OCI-LY7 (cell line): ENCODE measurements around the gene ELL2. TPM values are rescaled to one million over a fixed set of nuclear protein-coding genes. Genes with fewer than 3 reads are reported as not detected.

ENCODE experiments used
- BruUV-seq: library from RNA; stranded (reverse); fragments of 400-500 nt; replicated peaks from 2 replicates; lab custom pipeline; 2021; lab: Mats Ljungman, UMichigan
- CTCF ChIA-PET: fragments of 300-600 bp; sonication (Branson Sonifier 250); formaldehyde crosslinking; loops from one replicate; lab custom pipeline; 2022; ENCODE audit warnings: antibody characterized with exemption; ENCODE audit not compliant: unreplicated experiment; lab: Charles Lee
- POLR2A ChIA-PET: fragments of 300-600 bp; sonication (Branson Sonifier 250); formaldehyde crosslinking; loops from one replicate; lab custom pipeline; 2022; ENCODE audit warnings: antibody characterized with exemption; lab: Charles Lee
- DNase-seq: peaks from one replicate; pipeline ENCODE4 v3.0.0-alpha.2; 2015; ENCODE audit warnings: low spot score
- H2AFZ ChIP-seq: fragments of 200-600 bp; sonication (generic), shearing (Covaris generic); 2 replicates; pipeline ENCODE4 v1.6.1; 2014; ENCODE audit warnings: mild to moderate bottlenecking, antibody characterized with exemption, low read length, moderate library complexity
- H3K27ac ChIP-seq: fragments of 200-600 bp; sonication (generic); 2 replicates; pipeline ENCODE4 v1.5.1; 2014; ENCODE audit warnings: mixed run types, low read depth, mild to moderate bottlenecking, moderate library complexity, low read length, inconsistent platforms; ENCODE audit not compliant: poor library complexity, severe bottlenecking
- H3K36me3 ChIP-seq: fragments of 200-600 bp; sonication (generic); 2 replicates; pipeline ENCODE4 v1.6.1; 2014; ENCODE audit warnings: mild to moderate bottlenecking, antibody characterized with exemption, low read length, moderate library complexity, mixed read lengths; ENCODE audit not compliant: insufficient read depth
- H3K4me1 ChIP-seq: fragments of 200-600 bp; sonication (generic); 2 replicates; pipeline ENCODE4 v1.5.1; 2014; ENCODE audit warnings: mild to moderate bottlenecking, low read length; ENCODE audit not compliant: insufficient read depth, poor library complexity, severe bottlenecking
- H3K4me2 ChIP-seq: fragments of 200-600 bp; sonication (generic); 2 replicates; pipeline ENCODE4 v1.6.1; 2014; ENCODE audit warnings: mild to moderate bottlenecking, low read length
- H3K4me3 ChIP-seq: fragments of 200-600 bp; sonication (generic); 2 replicates; pipeline ENCODE4 v1.5.1; 2014; ENCODE audit warnings: mild to moderate bottlenecking, low read depth, low read length; ENCODE audit not compliant: poor library complexity, severe bottlenecking
- H3K79me2 ChIP-seq: fragments of 200-600 bp; sonication (generic); 2 replicates; pipeline ENCODE4 v1.6.1; 2016; ENCODE audit warnings: low read depth, mild to moderate bottlenecking, low read length, moderate library complexity, mixed read lengths; ENCODE audit not compliant: insufficient read depth
- H3K9me2 ChIP-seq: fragments of 200-600 bp; sonication (generic); 2 replicates; pipeline ENCODE4 v1.6.1; 2016; ENCODE audit warnings: mild to moderate bottlenecking, low read length, mixed read lengths; ENCODE audit not compliant: insufficient read depth
- H3K9me3 ChIP-seq: fragments of 200-600 bp; sonication (generic); 2 replicates; pipeline ENCODE4 v1.6.1; 2014; ENCODE audit warnings: mild to moderate bottlenecking, mixed run types, low read length, mixed read lengths
- H4K20me1 ChIP-seq: fragments of 200-600 bp; sonication (generic); 2 replicates; pipeline ENCODE4 v1.6.1; 2014; ENCODE audit warnings: mild to moderate bottlenecking, antibody characterized with exemption, low read length, moderate library complexity, mixed read lengths; ENCODE audit not compliant: insufficient read depth
- CTCF ChIP-seq: fragments of 200-600 bp; sonication (generic); conservative IDR thresholded peaks from 2 replicates; pipeline ENCODE4 v1.5.1; 2014; ENCODE audit warnings: mild to moderate bottlenecking, antibody characterized with exemption, low read length, moderate library complexity, mixed read lengths
- EZH2phosphoT487 ChIP-seq: fragments of 200-600 bp; sonication (generic); IDR thresholded peaks from 2 replicates; pipeline ENCODE4 v1.6.1; 2018; ENCODE audit warnings: low read depth, borderline replicate concordance, mild to moderate bottlenecking, mixed run types, antibody characterized with exemption, low read length, moderate library complexity, mixed read lengths
- intact Hi-C: fragments of 100-400 bp; cut with micrococcal nuclease; formaldehyde crosslinking; loops from one replicate; pipeline ENCODE4 v1.10.0; 2022; ENCODE audit not compliant: unreplicated experiment
- total RNA-seq, 2 experiments: library from RNA; depleted of rRNA in 1 of 2; stranded (reverse); fragments of >200 nt in 1 of 2; shearing (Covaris generic) in 1 of 2; gene quantifications; 2 replicates each; pipeline ENCODE4 v1.2.3, GENCODE V29; 2014 to 2022

ELL2 gene
- total RNA-seq, 2 experiments from 2014 or later: 0.98 to 4.7 TPM

GRCh38 chr5:95942414-95942813 lies 19.2 kb downstream of the ELL2 start:
- no peak for TF ChIP-seq EZH2phosphoT487
- no peak for TF ChIP-seq CTCF
- intact Hi-C loops: no loop called here
- Histone ChIP-seq H3K79me2 (no peaks in the 10 kb centered on the region), H3K4me1 (no peaks in the 10 kb centered on the region), H3K27ac (no peak overlapping the region), H3K4me2 (no peak overlapping the region), H3K4me3 (no peak overlapping the region), H4K20me1 (no peaks in the 10 kb centered on the region), H3K36me3 (no peaks in the 10 kb centered on the region), H3K9me3 (no peaks in the 10 kb centered on the region), H2AFZ (no peak overlapping the region), H3K9me2 (no peaks in the 10 kb centered on the region)
- CTCF ChIA-PET: no interaction called here
- POLR2A ChIA-PET: no interaction called here
- DNase-seq: no peak
- no TSS peak for BruUV-seq

- no TSS peak for BruUV-seq
- Histone ChIP-seq H3K27ac (no peak overlapping the region), H3K4me2 (no peak overlapping the region), H2AFZ (no peak overlapping the region), H3K9me2 (no peaks in the 10 kb centered on the region), H3K9me3 (no peaks in the 10 kb centered on the region), H3K4me1 (no peaks in the 10 kb centered on the region), H4K20me1 (no peaks in the 10 kb centered on the region), H3K79me2 (no peaks in the 10 kb centered on the region), H3K36me3 (no peaks in the 10 kb centered on the region), H3K4me3 (no peak overlapping the region)
- intact Hi-C loops: no loop called here
- CTCF ChIA-PET: interaction anchor here (0.6 kb wide), 1 partner anchor 32 kb away, joined by 3 read pairs; no protein-coding TSS in a partner anchor
- TF ChIP-seq CTCF: no peak
- no peak for TF ChIP-seq EZH2phosphoT487
- no peak for DNase-seq
- POLR2A ChIA-PET: interaction anchor here (0.6 kb wide), 1 partner anchor 8 kb away, joined by 3 read pairs; no protein-coding TSS in a partner anchor
These were observed 19.9 kb downstream of the ELL2 start for GRCh38 chr5:95941756-95942155.

GRCh38 chr5:95940758-95941682 lies 20.6 kb downstream of the ELL2 start:
- H3K4me3 ChIP-seq: no peak overlapping the region
- H4K20me1 ChIP-seq: no peaks in the 10 kb centered on the region
- H3K4me2 ChIP-seq: no peak overlapping the region
- TF ChIP-seq EZH2phosphoT487: no peak
- H3K9me2 ChIP-seq: no peaks in the 10 kb centered on the region
- H3K27ac ChIP-seq: no peak overlapping the region
- POLR2A ChIA-PET: interaction anchor here (0.7 to 0.9 kb wide), 2 partner anchors 12 to 709 kb away, joined by 3 to 4 read pairs; no protein-coding TSS in a partner anchor
- no peak for DNase-seq
- CTCF ChIA-PET: interaction anchor here (0.6 kb wide), 1 partner anchor 33 kb away, joined by 3 read pairs; no protein-coding TSS in a partner anchor
- no TSS peak for BruUV-seq
- H3K79me2 ChIP-seq: no peaks in the 10 kb centered on the region
- H2AFZ ChIP-seq: no peak overlapping the region
- no peaks in the 10 kb centered on the region for H3K9me3 ChIP-seq
- intact Hi-C loops: no loop called here
- no peaks in the 10 kb centered on the region for H3K4me1 ChIP-seq
- no peaks in the 10 kb centered on the region for H3K36me3 ChIP-seq
